ENCODE results near the gene TMEM225. TPM values are rescaled to one million over a fixed set of nuclear protein-coding genes. Genes with fewer than 3 reads are reported as not detected.

The TMEM225 gene
- total and polyA plus RNA-seq, 10 of the 15 experiments (the other 5 are each of a cell fraction or from before 2014, with no cell fraction given): not detected

- no peaks in the 10 kb centered on the region for H3K79me2 ChIP-seq (ENCODE audit: control insufficient read depth, insufficient read depth, low read length)
- no peak overlapping the region for H2AFZ ChIP-seq (ENCODE audit: control insufficient read depth, low read depth, low read length)
- TF ChIP-seq MYB (IDR thresholded peaks at IDR 0.05; ENCODE audit: borderline replicate concordance, low read depth, low read length): no peak
- TF ChIP-seq, protein P1, sequence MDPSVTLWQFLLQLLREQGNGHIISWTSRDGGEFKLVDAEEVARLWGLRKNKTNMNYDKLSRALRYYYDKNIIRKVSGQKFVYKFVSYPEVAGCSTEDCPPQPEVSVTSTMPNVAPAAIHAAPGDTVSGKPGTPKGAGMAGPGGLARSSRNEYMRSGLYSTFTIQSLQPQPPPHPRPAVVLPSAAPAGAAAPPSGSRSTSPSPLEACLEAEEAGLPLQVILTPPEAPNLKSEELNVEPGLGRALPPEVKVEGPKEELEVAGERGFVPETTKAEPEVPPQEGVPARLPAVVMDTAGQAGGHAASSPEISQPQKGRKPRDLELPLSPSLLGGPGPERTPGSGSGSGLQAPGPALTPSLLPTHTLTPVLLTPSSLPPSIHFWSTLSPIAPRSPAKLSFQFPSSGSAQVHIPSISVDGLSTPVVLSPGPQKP (IDR thresholded peaks at IDR 0.05; ENCODE audit: low read depth, low read length): no peak
- TF ChIP-seq NR2C2 (IDR thresholded peaks at IDR 0.05; ENCODE audit: borderline replicate concordance, control insufficient read depth, insufficient read length, low read depth): no peak
- no peak for TF ChIP-seq CEBPZ (IDR thresholded peaks at IDR 0.05; ENCODE audit: low read depth, low read length)
- TF ChIP-seq CHD1 (IDR thresholded peaks at IDR 0.05; ENCODE audit: low read depth, low read length): no peak
- no peak for TF ChIP-seq NFYB (IDR thresholded peaks at IDR 0.05; ENCODE audit: insufficient read depth, low read depth, low read length)
- TF ChIP-seq E2F8 (IDR thresholded peaks at IDR 0.05; ENCODE audit: low read depth, partially characterized antibody): no peak
- TF ChIP-seq PAX8 (IDR thresholded peaks at IDR 0.05): no peak
- no peak overlapping the region for H3K4me3 ChIP-seq
- no peaks in the 10 kb centered on the region for H3K4me1 ChIP-seq (ENCODE audit: control insufficient read depth, insufficient read depth, low read length)
- 0% methylated on average over 2 of the region's 2 CpGs for WGBS (ENCODE audit: insufficient coverage, insufficient replicate concordance, low lambda C conversion rate, missing lambda C conversion rate)
- no peak overlapping the region for H3K27ac ChIP-seq (ENCODE audit: control insufficient read depth, insufficient read depth)
- no peaks in the 10 kb centered on the region for H3K36me3 ChIP-seq (ENCODE audit: control insufficient read depth in 2 of 2, insufficient read depth in 2 of 2, low read length in 1 of 2)
- ChIA-PET POLR2A (no interaction called here), SMC1A (ENCODE audit: uncharacterized antibody, unreplicated experiment) (no interaction called here), RAD21 (ENCODE audit: unreplicated experiment) (no interaction called here), CTCF (no interaction called here)
- DNase-seq (ENCODE audit: low read depth, low spot score): no peak
- no peaks in the 10 kb centered on the region; a peak in 1 of 4 replicates for H3K27me3 ChIP-seq (replicated peaks in 1 of 2; ENCODE audit: control insufficient read depth in 2 of 2, insufficient read depth in 2 of 2, low read length in 1 of 2)
- no peak for ATAC-seq
- no peak overlapping the region for H3K9ac ChIP-seq (ENCODE audit: control insufficient read depth, insufficient read depth, low read length)
- no TSS peak for BruUV-seq (replicated peaks)
- no peaks in the 10 kb centered on the region for H3K9me3 ChIP-seq (replicated peaks; ENCODE audit: control insufficient read depth, insufficient read depth, low read length)
- in situ Hi-C loops (cut with MboI) (no loop called here), intact Hi-C loops (cut with micrococcal nuclease; ENCODE audit: unreplicated experiment) (no loop called here)
- H3K4me2 ChIP-seq (ENCODE audit: control insufficient read depth, insufficient read depth): no peak overlapping the region
- no peaks in the 10 kb centered on the region for H4K20me1 ChIP-seq (ENCODE audit: control insufficient read depth, insufficient read depth)
- peak; percentile 23 for FAIRE-seq
Observed at GRCh38 chr11:123859731-123860130, 25.7 kb downstream of the TMEM225 start.

Measured in GM12878 (cell line).